ENCODE results near the gene CCSER1. TPM values are rescaled to one million over a fixed set of nuclear protein-coding genes. Genes with fewer than 3 reads are reported as not detected.
"Not testable (repeated sequence)": the region's sequence is repeated elsewhere in the genome, so short reads cannot be mapped to it uniquely, and the experiment has no call there.

The CCSER1 gene
- total RNA-seq, 1 experiment from 2014 or later = 0.63 TPM

GRCh38 chr4:90824266-90825150, 697.3 kb downstream of the CCSER1 start:
- POLR2A ChIA-PET = interaction anchor here (1.0 kb wide), 1 partner anchor 15 kb away, joined by 3 read pairs; no protein-coding TSS in a partner anchor
- Mint-ChIP-seq H3K36me3 (ENCODE audit: insufficient read depth, unreplicated experiment) (no peaks in the 10 kb centered on the region), H3K27ac (ENCODE audit: low read depth, unreplicated experiment) (no peak overlapping the region), H3K4me3 (ENCODE audit: unreplicated experiment) (no peak overlapping the region), H3K4me1 (ENCODE audit: insufficient read depth, unreplicated experiment) (no peaks in the 10 kb centered on the region), H3K9me3 (ENCODE audit: unreplicated experiment) (no peaks in the 10 kb centered on the region), H3K27me3 (ENCODE audit: insufficient read depth, unreplicated experiment) (no peaks in the 10 kb centered on the region)
- CTCF ChIA-PET = no interaction called here
- TF ChIP-seq, protein P1, sequence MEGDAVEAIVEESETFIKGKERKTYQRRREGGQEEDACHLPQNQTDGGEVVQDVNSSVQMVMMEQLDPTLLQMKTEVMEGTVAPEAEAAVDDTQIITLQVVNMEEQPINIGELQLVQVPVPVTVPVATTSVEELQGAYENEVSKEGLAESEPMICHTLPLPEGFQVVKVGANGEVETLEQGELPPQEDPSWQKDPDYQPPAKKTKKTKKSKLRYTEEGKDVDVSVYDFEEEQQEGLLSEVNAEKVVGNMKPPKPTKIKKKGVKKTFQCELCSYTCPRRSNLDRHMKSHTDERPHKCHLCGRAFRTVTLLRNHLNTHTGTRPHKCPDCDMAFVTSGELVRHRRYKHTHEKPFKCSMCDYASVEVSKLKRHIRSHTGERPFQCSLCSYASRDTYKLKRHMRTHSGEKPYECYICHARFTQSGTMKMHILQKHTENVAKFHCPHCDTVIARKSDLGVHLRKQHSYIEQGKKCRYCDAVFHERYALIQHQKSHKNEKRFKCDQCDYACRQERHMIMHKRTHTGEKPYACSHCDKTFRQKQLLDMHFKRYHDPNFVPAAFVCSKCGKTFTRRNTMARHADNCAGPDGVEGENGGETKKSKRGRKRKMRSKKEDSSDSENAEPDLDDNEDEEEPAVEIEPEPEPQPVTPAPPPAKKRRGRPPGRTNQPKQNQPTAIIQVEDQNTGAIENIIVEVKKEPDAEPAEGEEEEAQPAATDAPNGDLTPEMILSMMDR (IDR thresholded peaks at IDR 0.05; ENCODE audit: unreplicated experiment) = no peak
- intact Hi-C loops (cut with micrococcal nuclease) = no loop called here
- no peak for DNase-seq (ENCODE audit: unreplicated experiment)
- BruUV-seq (replicated peaks) = no TSS peak

DNA sequence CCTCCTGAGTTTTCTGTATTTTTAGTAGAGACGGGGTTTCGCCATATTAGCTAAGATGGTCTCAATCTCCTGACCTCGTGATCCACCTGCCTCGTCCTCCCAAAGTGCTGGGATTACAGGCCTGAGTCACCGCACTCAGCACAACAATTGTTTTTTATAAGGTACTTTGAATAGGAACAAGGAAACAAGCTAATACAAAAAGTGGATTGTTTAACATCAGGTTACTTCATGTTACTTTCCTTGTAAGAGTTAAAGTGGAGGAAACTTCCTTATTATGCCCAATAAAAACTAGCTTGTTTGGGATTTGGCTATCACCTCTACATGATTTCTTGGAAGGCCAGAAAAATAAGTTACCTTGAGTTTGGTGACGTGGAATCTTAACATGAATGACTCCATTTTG, 698.7 kb downstream of the CCSER1 start:
- no peak overlapping the region for H3K4me3 Mint-ChIP-seq (ENCODE audit: unreplicated experiment)
- H3K27ac Mint-ChIP-seq (ENCODE audit: low read depth, unreplicated experiment) = no peak overlapping the region
- CTCF ChIA-PET = no interaction called here
- H3K36me3 Mint-ChIP-seq (ENCODE audit: insufficient read depth, unreplicated experiment) = no peaks in the 10 kb centered on the region
- BruUV-seq (replicated peaks) = no TSS peak
- no peaks in the 10 kb centered on the region for H3K4me1 Mint-ChIP-seq (ENCODE audit: insufficient read depth, unreplicated experiment)
- intact Hi-C loops (cut with micrococcal nuclease) = no loop called here
- TF ChIP-seq, protein P1 (IDR thresholded peaks at IDR 0.05; ENCODE audit: unreplicated experiment) = no peak
- DNase-seq (ENCODE audit: unreplicated experiment) = no peak
- no peaks in the 10 kb centered on the region for H3K9me3 Mint-ChIP-seq (ENCODE audit: unreplicated experiment)
- H3K27me3 Mint-ChIP-seq (ENCODE audit: insufficient read depth, unreplicated experiment) = no peaks in the 10 kb centered on the region
- POLR2A ChIA-PET = interaction anchor here (0.6 kb wide), 1 partner anchor 169 kb away, joined by 3 read pairs; no protein-coding TSS in a partner anchor

DNA sequence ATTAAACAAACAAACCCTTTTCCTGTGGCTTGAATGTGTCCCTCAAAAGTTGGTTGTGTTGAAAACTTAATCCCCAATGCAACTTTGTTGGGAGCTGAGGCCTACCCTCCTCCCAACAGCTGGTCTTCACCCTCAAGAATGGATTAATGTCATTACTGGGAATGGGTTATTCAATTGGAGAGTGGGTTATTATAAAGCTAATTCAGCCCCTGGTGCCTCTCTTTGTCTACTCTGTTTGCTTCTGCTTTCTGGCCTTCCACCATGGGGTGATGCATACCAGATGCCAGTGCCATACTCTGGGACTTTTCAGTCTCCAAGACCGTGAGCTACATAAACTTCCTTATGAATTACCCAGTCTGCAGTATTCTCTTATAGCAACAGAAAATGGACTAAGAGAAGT, 706.5 kb downstream of the CCSER1 start:
- no peak overlapping the region for H3K4me3 Mint-ChIP-seq (ENCODE audit: unreplicated experiment)
- H3K4me1 Mint-ChIP-seq (ENCODE audit: insufficient read depth, unreplicated experiment) = no peaks in the 10 kb centered on the region
- no peaks in the 10 kb centered on the region for H3K27me3 Mint-ChIP-seq (ENCODE audit: insufficient read depth, unreplicated experiment)
- intact Hi-C loops (cut with micrococcal nuclease) = no loop called here
- CTCF ChIA-PET = no interaction called here
- no peak overlapping the region for H3K27ac Mint-ChIP-seq (ENCODE audit: low read depth, unreplicated experiment)
- H3K36me3 Mint-ChIP-seq (ENCODE audit: insufficient read depth, unreplicated experiment) = no peaks in the 10 kb centered on the region
- POLR2A ChIA-PET = no interaction called here
- DNase-seq (ENCODE audit: unreplicated experiment) = no peak
- no TSS peak for BruUV-seq (replicated peaks)
- no peaks in the 10 kb centered on the region for H3K9me3 Mint-ChIP-seq (ENCODE audit: unreplicated experiment)
- TF ChIP-seq, protein P1 (IDR thresholded peaks at IDR 0.05; ENCODE audit: unreplicated experiment) = no peak

DNA sequence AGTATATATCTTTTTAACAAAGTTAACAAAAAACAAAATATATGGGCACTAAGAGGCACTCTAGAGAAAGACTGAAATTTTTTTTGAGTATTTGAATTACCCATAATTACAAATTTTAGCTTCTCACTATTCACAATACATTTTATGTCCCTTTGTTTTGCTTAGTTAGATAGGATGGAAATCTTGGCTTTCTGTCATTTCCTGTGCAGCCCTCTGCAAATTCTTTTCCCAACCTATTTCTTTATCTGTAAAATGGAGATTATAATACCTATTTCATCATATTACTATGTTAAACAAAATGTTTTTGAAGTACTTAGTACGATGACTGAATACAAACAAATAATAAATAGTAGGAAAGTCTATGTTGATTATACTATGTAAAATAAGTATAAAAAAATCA, 710.0 kb downstream of the CCSER1 start:
- Mint-ChIP-seq H3K4me1 (ENCODE audit: insufficient read depth, unreplicated experiment) (peaks cover 15% of the 10 kb centered on the region), H3K27ac (ENCODE audit: low read depth, unreplicated experiment) (no peak overlapping the region), H3K27me3 (ENCODE audit: insufficient read depth, unreplicated experiment) (no peaks in the 10 kb centered on the region), H3K9me3 (ENCODE audit: unreplicated experiment) (no peaks in the 10 kb centered on the region), H3K4me3 (ENCODE audit: unreplicated experiment) (no peak overlapping the region), H3K36me3 (ENCODE audit: insufficient read depth, unreplicated experiment) (peaks cover 12% of the 10 kb centered on the region)
- TF ChIP-seq, protein P1 (IDR thresholded peaks at IDR 0.05; ENCODE audit: unreplicated experiment) = no peak
- DNase-seq (ENCODE audit: unreplicated experiment) = no peak
- intact Hi-C loops (cut with micrococcal nuclease) = no loop called here
- no TSS peak for BruUV-seq (replicated peaks)
- ChIA-PET CTCF (no interaction called here), POLR2A (interaction anchor here (0.6 kb wide), 1 partner anchor 205 kb away, joined by 3 read pairs; no protein-coding TSS in a partner anchor)

DNA sequence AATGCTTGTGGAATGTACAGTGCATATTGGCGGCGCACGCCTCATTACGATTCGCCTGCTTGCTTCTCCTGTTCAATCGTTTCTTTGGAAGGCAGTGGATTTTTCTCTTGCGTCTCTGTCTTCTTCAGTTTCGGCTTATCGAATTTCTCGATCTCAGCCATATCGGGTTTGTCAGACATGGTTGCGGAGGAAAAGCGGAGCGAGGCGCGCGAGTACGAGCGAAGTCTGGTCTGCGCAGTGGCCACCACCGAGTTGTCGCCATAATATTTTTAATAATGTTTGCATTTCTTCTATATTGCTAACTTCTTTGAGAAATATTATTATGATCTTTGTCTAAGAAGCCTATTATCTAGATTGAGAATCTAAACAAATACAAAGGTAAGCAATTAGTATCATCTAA, 711.7 kb downstream of the CCSER1 start:
- H3K27me3 Mint-ChIP-seq (ENCODE audit: insufficient read depth, unreplicated experiment); H3K4me3 Mint-ChIP-seq (ENCODE audit: unreplicated experiment); H3K9me3 Mint-ChIP-seq (ENCODE audit: unreplicated experiment); intact Hi-C loops (cut with micrococcal nuclease); H3K27ac Mint-ChIP-seq (ENCODE audit: low read depth, unreplicated experiment); POLR2A ChIA-PET; DNase-seq (ENCODE audit: unreplicated experiment): not testable (repeated sequence)
- peaks cover 12% of the 10 kb centered on the region for H3K36me3 Mint-ChIP-seq (ENCODE audit: insufficient read depth, unreplicated experiment)
- BruUV-seq (replicated peaks) = TSS peak; percentile 94
- CTCF ChIA-PET = interaction anchor here (0.6 kb wide), 1 partner anchor 18 kb away, joined by 4 read pairs; no protein-coding TSS in a partner anchor
- H3K4me1 Mint-ChIP-seq (ENCODE audit: insufficient read depth, unreplicated experiment) = peaks cover 19% of the 10 kb centered on the region

Data from MCF 10A (cell line).